ENCODE data around the gene AP3B2.

Gene AP3B2

GRCh38 chr15:82697735-82698407, 11.8 kb downstream of the AP3B2 start:
- no peak for DNase-seq

- no peak for DNase-seq
These were observed 17.5 kb downstream of the AP3B2 start for GRCh38 chr15:82692171-82692570.

- DNase-seq: no peak
These were observed 20.5 kb downstream of the AP3B2 start for GRCh38 chr15:82689147-82689546.

- DNase-seq: no peak
These were observed 21.0 kb downstream of the AP3B2 start for GRCh38 chr15:82688691-82689090.

- no peak for DNase-seq
These were observed 28.3 kb downstream of the AP3B2 start for GRCh38 chr15:82681371-82681770.

GRCh38 chr15:82680200-82681102, 29.2 kb downstream of the AP3B2 start:
- no peak for DNase-seq

- no peak for DNase-seq
These were observed 30.0 kb downstream of the AP3B2 start for GRCh38 chr15:82679626-82680199.

- DNase-seq: no peak
These were observed 31.9 kb downstream of the AP3B2 start for GRCh38 chr15:82677720-82678323.

GRCh38 chr15:82674873-82675272, 34.8 kb downstream of the AP3B2 start:
- no peak for DNase-seq

GRCh38 chr15:82670699-82671098, 39.0 kb downstream of the AP3B2 start:
- no peak for DNase-seq

- DNase-seq: no peak
These were observed 43.1 kb downstream of the AP3B2 start for GRCh38 chr15:82666606-82667005.

- no peak for DNase-seq
These were observed 45.7 kb downstream of the AP3B2 start for GRCh38 chr15:82664021-82664420.

- DNase-seq: peak; percentile 61
These were observed 46.5 kb downstream of the AP3B2 start for GRCh38 chr15:82663186-82663600.

GRCh38 chr15:82662641-82663040, 47.0 kb downstream of the AP3B2 start:
- no peak for DNase-seq

- no peak for DNase-seq
These were observed 49.3 kb downstream of the AP3B2 start for GRCh38 chr15:82660378-82660777.

- DNase-seq: no peak
These were observed 52.9 kb downstream of the AP3B2 start for GRCh38 chr15:82656641-82657266.

GRCh38 chr15:82655606-82656005, 54.1 kb downstream of the AP3B2 start:
- DNase-seq: no peak

- DNase-seq: no peak
These were observed 56.0 kb downstream of the AP3B2 start for GRCh38 chr15:82653483-82654168.

- no peak for DNase-seq
These were observed 58.0 kb downstream of the AP3B2 start for GRCh38 chr15:82651708-82652107.

- no peak for DNase-seq
These were observed 59.5 kb downstream of the AP3B2 start for GRCh38 chr15:82650046-82650670.

- DNase-seq: no peak
These were observed 60.3 kb downstream of the AP3B2 start for GRCh38 chr15:82649226-82649999.

Measured in fibroblast of skin of scalp (primary cell).